HFFc6 (cell line): ENCODE data around the gene UNC5C. TPM values are rescaled to one million over a fixed set of nuclear protein-coding genes. Genes with fewer than 3 reads are reported as not detected.

Experiments
- DNase-seq: peaks from one replicate; pipeline ENCODE4 v3.0.0-alpha.2; 2018
- H3K27ac Mint-ChIP-seq: 2 replicates; pipeline ENCODE4 v1.8.0; 2020; ENCODE audit warnings: mild to moderate bottlenecking, mixed read lengths
- H3K27me3 Mint-ChIP-seq: 2 replicates; pipeline ENCODE4 v1.8.0; 2021; ENCODE audit warnings: mild to moderate bottlenecking, moderate library complexity, mixed read lengths; ENCODE audit not compliant: insufficient read depth
- H3K36me3 Mint-ChIP-seq: 2 replicates; pipeline ENCODE4 v1.8.0; 2021; ENCODE audit warnings: low read depth, mixed read lengths
- H3K4me1 Mint-ChIP-seq: 2 replicates; pipeline ENCODE4 v1.8.0; 2020; ENCODE audit warnings: low read depth, mixed read lengths
- H3K4me3 Mint-ChIP-seq: 2 replicates; pipeline ENCODE4 v1.8.0; 2020; ENCODE audit warnings: mild to moderate bottlenecking, moderate library complexity, mixed read lengths
- H3K9me3 Mint-ChIP-seq: 2 replicates; pipeline ENCODE4 v1.8.0; 2020; ENCODE audit warnings: mild to moderate bottlenecking, mixed read lengths
- CTCF ChIP-seq: fragments of 200-600 bp; sonication (generic); IDR thresholded peaks from 2 replicates; pipeline ENCODE4 v1.5.0; 2021; ENCODE audit warnings: antibody characterized with exemption, mild to moderate bottlenecking
- total RNA-seq, 6 experiments: library from RNA; stranded (reverse); fragmentation: NEBNext Ultra II Directional; extraction: Animal tissue kit (Norgen Biotek cat#: 25700); gene quantifications; 2 replicates in 1 of 6; 3 replicates in 5 of 6; pipeline ENCODE4 v1.2.3, GENCODE V29; 2021

Gene UNC5C
- total RNA-seq, 6 experiments from 2014 or later = not detected

- TF ChIP-seq CTCF = no peak
- H3K27ac Mint-ChIP-seq = no peak overlapping the region
- no peaks in the 10 kb centered on the region for H3K27me3 Mint-ChIP-seq
Observed at GRCh38 chr4:95381843-95382580, 166.8 kb downstream of the UNC5C start.

GRCh38 chr4:95379633-95380032, 169.1 kb downstream of the UNC5C start:
- no peak overlapping the region for H3K4me3 Mint-ChIP-seq

More at GRCh38 chr4:95381843-95382580, 166.8 kb downstream of the UNC5C start:
- Mint-ChIP-seq H3K4me3 (no peak overlapping the region), H3K9me3 (peaks cover 8% of the 10 kb centered on the region), H3K36me3 (no peaks in the 10 kb centered on the region), H3K4me1 (no peaks in the 10 kb centered on the region)
- no peak for DNase-seq

GRCh38 chr4:95377366-95377900, 171.3 kb downstream of the UNC5C start:
- H3K4me3 Mint-ChIP-seq = no peak overlapping the region
- no peaks in the 10 kb centered on the region; the same call in 1 of the 2 replicates for H3K27me3 Mint-ChIP-seq
- H3K27ac Mint-ChIP-seq = no peak overlapping the region
- TF ChIP-seq CTCF = no peak
- no peak for DNase-seq
- H3K4me1 Mint-ChIP-seq = no peaks in the 10 kb centered on the region
- no peaks in the 10 kb centered on the region for H3K36me3 Mint-ChIP-seq
- H3K9me3 Mint-ChIP-seq = peaks cover 7% of the 10 kb centered on the region; the same call in 1 of the 2 replicates

More at GRCh38 chr4:95379633-95380032, 169.1 kb downstream of the UNC5C start:
- H3K27me3 Mint-ChIP-seq = no peaks in the 10 kb centered on the region
- H3K4me1 Mint-ChIP-seq = no peaks in the 10 kb centered on the region
- DNase-seq = no peak
- TF ChIP-seq CTCF = no peak
- no peaks in the 10 kb centered on the region; the same call in 1 of the 2 replicates for H3K9me3 Mint-ChIP-seq
- H3K36me3 Mint-ChIP-seq = no peaks in the 10 kb centered on the region
- H3K27ac Mint-ChIP-seq = no peak overlapping the region

DNA sequence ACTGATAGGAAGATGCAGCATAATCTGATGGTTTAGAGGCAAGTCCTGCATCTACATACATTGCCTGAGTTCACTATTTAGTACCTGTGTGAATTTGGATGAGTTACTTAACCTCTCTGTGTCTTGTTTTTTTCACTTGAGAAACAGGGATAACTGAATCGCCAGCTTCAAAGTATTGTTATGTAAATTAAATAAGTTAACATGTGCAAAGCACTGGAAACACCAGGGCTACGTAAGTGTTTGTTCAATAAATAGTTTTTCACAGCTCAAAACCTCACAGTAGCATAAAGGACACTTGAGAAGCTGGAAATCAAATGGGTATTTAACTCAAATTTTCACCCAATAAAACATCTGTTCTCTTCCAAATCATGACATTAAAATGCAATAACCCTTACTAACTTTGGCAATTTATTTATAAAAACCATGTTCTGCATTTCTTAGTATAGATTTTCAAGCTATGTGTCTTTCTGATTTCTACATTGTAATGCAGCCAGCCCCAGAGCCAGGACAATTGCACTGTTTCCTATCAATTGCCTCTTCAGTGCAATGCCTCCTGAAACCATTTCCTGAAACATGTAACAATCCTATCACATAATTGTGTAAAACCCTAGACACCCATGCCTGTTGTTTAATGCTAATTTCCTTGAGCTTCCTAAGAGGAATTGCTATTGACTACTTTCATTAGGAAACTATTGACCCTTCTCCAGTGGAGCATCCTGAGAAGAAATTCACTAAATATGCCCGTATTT, 177.1 kb downstream of the UNC5C start:
- no peak overlapping the region for H3K27ac Mint-ChIP-seq
- DNase-seq = no peak
- TF ChIP-seq CTCF = no peak
- H3K27me3 Mint-ChIP-seq = no peaks in the 10 kb centered on the region; the same call in 1 of the 2 replicates
- H3K9me3 Mint-ChIP-seq = peaks cover 7% of the 10 kb centered on the region; the same call in 1 of the 2 replicates
- no peaks in the 10 kb centered on the region for H3K4me1 Mint-ChIP-seq
- H3K36me3 Mint-ChIP-seq = no peaks in the 10 kb centered on the region
- H3K4me3 Mint-ChIP-seq = no peak overlapping the region

DNA sequence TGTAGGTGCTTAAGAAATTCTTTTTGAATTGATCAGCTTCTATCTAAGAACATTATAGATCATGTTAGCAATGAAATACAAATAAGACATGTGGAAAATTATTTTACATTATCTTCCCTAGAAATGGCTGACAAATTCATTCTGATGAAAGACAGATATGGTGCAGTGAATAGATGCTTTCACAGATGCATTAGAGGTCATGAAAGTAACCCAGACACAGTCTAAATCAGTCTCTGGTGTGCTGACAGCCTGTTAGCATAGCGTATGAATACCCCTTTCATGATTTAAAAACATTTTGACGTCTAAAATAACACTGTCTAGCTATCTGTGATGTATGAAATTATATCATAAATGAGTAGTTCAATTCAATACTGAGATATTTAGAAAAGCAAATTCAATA, 180.9 kb downstream of the UNC5C start:
- no peak for DNase-seq
- no peaks in the 10 kb centered on the region for H3K4me1 Mint-ChIP-seq
- H3K27me3 Mint-ChIP-seq = no peaks in the 10 kb centered on the region
- no peak overlapping the region for H3K4me3 Mint-ChIP-seq
- TF ChIP-seq CTCF = no peak
- no peak overlapping the region for H3K27ac Mint-ChIP-seq
- H3K9me3 Mint-ChIP-seq = no peaks in the 10 kb centered on the region; the same call in 1 of the 2 replicates
- H3K36me3 Mint-ChIP-seq = no peaks in the 10 kb centered on the region
